BE2C (cell line): ENCODE results near the gene C5orf46.

Source experiments
- DNase-seq: peaks from one replicate; pipeline ENCODE4 v3.0.0-alpha.2; 2020
- H3K27me3 ChIP-seq: fragments of 250-450 bp; sonication (Bioruptor Pico); 2 replicates; pipeline ENCODE4 v1.5.1; 2020; ENCODE audit warnings: mild to moderate bottlenecking
- H3K36me3 ChIP-seq: fragments of 250-450 bp; sonication (Bioruptor Pico); 2 replicates; pipeline ENCODE4 v1.5.1; 2020; ENCODE audit warnings: mild to moderate bottlenecking
- H3K4me1 ChIP-seq: fragments of 250-450 bp; sonication (Bioruptor Pico); 2 replicates; pipeline ENCODE4 v1.5.1; 2020
- H3K4me3 ChIP-seq: 2 replicates; pipeline ENCODE4 v1.5.1; 2011; ENCODE audit warnings: low read depth, low read length
- H3K9me3 ChIP-seq: fragments of 250-450 bp; sonication (Bioruptor Pico); 2 replicates; pipeline ENCODE4 v1.5.1; 2020
- CTCF ChIP-seq: IDR thresholded peaks from 2 replicates; pipeline ENCODE4 v1.5.1; 2012; ENCODE audit warnings: mild to moderate bottlenecking, low read depth, low read length

C5orf46 gene

GRCh38 chr5:147863454-147864158 is 42.7 kb downstream of the C5orf46 start:
- TF ChIP-seq CTCF: no peak
- no peak overlapping the region for H3K4me3 ChIP-seq
- no peaks in the 10 kb centered on the region for H3K4me1 ChIP-seq
- H3K27me3 ChIP-seq: peaks cover under 1% of the 10 kb centered on the region; the same call in 1 of the 2 replicates
- DNase-seq: no peak
- no peaks in the 10 kb centered on the region for H3K36me3 ChIP-seq
- H3K9me3 ChIP-seq: no peaks in the 10 kb centered on the region

DNA sequence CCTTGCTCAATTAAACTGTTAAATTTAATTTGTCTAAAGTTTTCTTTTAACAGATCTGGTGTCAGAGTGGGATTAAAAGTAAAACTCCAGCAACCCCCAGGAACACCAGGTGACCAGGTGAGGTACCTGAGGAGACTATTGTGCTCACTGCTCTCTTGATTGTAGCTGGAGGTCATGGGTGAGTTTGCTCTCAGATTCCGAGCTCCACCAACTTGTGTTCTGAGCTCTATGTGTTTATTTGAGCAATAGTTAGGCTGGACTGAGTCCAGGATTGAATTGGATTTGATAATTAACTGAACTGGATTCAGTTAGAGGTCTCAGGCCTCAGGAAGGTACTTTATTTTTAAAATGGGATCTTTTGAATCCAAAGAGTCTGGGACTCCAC is 45.7 kb downstream of the C5orf46 start:
- no peak for DNase-seq
- Histone ChIP-seq H3K4me1 (no peaks in the 10 kb centered on the region), H3K4me3 (no peak overlapping the region), H3K27me3 (peaks cover 6% of the 10 kb centered on the region; the same call in 1 of the 2 replicates), H3K36me3 (no peaks in the 10 kb centered on the region), H3K9me3 (no peaks in the 10 kb centered on the region)
- TF ChIP-seq CTCF: no peak

- no peak for DNase-seq
- Histone ChIP-seq H3K4me1 (no peaks in the 10 kb centered on the region), H3K27me3 (peaks cover 9% of the 10 kb centered on the region), H3K36me3 (no peaks in the 10 kb centered on the region), H3K9me3 (no peaks in the 10 kb centered on the region), H3K4me3 (no peak overlapping the region)
- TF ChIP-seq CTCF: no peak
These were observed 46.2 kb downstream of the C5orf46 start for GRCh38 chr5:147859962-147860640.

- Histone ChIP-seq H3K9me3 (no peaks in the 10 kb centered on the region), H3K4me3 (no peak overlapping the region), H3K36me3 (no peaks in the 10 kb centered on the region), H3K27me3 (peaks cover 19% of the 10 kb centered on the region), H3K4me1 (no peaks in the 10 kb centered on the region)
- no peak for TF ChIP-seq CTCF
- no peak for DNase-seq
These were observed 47.8 kb downstream of the C5orf46 start for GRCh38 chr5:147858565-147858964.

DNA sequence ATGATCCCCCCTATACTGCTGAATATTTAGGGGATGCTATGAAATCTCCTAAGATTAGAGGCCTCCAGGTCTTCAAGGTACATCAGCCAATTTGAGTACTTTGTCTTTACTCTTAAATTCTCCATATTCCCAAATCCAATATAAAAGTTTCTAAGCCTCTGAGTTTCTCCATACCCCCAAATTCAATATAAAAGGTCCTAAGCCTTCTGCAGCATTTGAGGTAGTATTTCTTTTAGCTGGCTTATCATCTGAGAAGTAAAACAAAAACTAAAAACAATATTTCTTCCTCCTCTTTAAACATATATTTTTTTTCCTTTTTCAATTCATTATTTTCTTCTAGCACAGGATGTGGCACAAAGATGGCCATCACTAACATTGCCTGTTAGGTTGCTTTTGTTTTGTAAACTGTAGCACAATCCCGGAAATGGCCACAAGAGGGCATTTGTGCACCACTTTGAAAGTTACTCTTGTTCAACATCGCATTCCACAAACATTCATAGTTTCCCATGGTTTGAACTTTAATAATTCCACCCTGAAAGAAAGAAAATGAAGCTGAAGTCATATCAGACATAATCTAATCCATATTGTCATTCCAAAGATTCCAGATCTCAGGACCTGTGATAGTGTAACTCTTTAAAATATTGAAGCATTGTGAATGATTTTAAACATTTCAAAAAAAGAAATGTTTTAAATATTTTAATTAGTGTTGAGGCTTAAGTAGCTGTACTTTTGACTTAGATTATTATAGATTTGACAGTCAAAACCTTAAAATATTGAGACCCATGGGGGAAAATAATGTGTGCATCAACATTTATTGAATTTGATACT is 48.8 kb downstream of the C5orf46 start:
- TF ChIP-seq CTCF: peak; percentile 94
- Histone ChIP-seq H3K9me3 (no peaks in the 10 kb centered on the region), H3K4me3 (no peak overlapping the region), H3K27me3 (peaks cover 22% of the 10 kb centered on the region), H3K4me1 (no peaks in the 10 kb centered on the region), H3K36me3 (no peaks in the 10 kb centered on the region)
- peak; percentile 55 for DNase-seq

DNA sequence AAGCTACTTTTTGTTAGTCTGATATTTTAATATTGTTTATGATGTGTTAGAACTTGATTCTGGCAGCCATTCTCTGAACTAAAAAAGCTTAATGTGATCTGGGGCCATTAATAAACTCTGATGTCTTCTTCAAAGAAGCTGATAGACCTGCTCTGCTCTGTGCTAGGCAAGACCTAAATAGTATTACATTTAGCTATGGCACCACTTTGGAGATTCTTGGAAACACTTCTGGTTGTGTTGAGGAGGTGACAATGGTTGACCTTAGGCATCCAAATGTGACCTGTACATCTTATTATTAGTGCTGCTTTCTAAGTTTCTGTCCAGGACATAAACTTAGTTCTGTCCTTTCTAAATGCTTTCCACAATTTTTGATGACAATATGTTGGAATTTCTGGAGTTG is 49.5 kb downstream of the C5orf46 start:
- H3K4me3 ChIP-seq: no peak overlapping the region
- no peak for TF ChIP-seq CTCF
- peaks cover 26% of the 10 kb centered on the region for H3K27me3 ChIP-seq
- no peaks in the 10 kb centered on the region for H3K4me1 ChIP-seq
- no peaks in the 10 kb centered on the region for H3K9me3 ChIP-seq
- H3K36me3 ChIP-seq: no peaks in the 10 kb centered on the region
- DNase-seq: no peak
